NCI-H226 (cell line): Measurements from ENCODE around the gene PDZRN4.
A peak's percentile ranks its signal among the peaks of the same experiment; 100 is the strongest.
"Not testable (repeated sequence)": the region's sequence is repeated elsewhere in the genome, so short reads cannot be mapped to it uniquely, and the experiment has no call there.

Experiments used
- DNase-seq: peaks from one replicate; pipeline ENCODE4 v3.0.0-alpha.2; 2015

The PDZRN4 gene

DNA sequence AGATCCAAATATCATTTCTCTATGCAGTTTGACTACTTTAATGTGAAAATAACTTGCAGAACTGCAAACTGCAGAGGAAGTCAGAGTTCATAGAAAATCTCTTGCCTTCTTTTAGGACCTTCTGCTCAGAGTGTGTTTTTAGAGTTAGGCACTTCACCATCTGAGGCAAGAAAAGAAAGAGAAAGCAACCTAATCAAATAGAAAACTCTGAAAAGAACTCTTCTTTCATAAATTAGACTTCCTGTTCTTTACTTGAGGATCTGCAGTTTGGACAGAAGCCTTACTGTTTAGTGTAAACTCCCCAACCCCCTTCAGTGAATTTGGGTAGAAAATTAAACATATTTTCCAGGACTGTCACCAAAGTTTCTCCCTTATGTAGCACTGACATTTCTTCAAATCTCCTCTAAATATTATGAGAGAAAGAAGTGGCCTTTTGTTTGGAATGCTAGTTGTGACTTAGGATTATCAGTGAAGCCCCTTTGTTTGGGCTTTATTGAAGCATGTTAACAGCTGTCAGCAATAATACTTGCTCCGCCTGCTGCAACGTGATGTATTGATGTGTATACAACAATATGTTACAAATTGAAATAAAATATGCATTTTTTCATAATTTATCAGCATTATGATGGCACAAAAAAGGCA, 99.5 kb downstream of the PDZRN4 start:
- DNase-seq, result no peak

DNA sequence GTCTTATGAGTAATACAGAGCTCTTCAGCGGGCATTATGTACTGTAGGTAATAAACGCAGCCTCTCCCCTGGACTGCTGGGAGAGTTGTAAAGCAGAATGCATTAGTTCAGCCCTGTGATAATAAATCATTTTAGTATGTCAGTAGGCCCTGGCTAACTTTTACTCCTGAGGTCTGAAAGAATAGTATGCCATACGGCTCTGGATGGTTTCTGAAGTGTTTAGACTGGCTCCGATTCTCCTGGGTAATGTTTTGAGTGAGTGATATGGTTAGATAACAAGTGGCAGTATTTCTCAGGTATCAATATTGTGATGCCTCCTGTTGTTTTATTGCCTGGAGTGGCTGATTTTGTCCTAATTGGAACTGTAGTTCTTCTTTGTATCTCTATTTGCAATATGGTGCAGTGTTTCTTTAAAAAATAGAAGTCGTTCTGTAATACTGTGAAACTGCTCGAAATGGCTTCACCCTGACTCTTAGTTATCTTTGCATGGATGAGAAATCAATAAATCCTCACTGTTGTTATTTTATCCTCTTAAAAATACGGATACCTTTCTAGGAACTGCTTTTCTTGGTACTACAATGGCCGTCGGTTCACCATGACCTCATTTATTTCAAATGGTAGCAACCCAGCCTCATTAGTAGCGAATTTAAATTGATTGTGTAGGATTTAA, 100.2 kb downstream of the PDZRN4 start:
- DNase-seq, result no peak

DNA sequence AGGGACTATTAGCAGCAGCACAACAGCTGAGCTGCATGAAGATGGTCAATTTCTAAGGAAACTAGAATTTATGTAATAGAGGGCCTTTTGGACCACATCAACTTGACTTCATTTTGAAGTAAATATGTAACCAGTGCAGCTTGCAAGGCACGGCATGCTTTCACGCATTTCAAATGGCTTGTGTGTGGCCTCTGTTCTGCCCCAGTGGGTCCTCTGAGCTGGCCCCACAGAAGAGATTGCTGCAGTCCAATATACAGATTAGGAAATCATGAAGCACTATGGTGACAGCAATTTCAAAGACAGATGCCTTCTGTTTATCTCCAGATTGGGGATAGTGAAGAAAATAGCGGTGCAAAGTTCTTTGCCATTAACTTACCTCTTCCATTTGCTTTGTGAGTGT, 101.4 kb downstream of the PDZRN4 start:
- no peak for DNase-seq

DNA sequence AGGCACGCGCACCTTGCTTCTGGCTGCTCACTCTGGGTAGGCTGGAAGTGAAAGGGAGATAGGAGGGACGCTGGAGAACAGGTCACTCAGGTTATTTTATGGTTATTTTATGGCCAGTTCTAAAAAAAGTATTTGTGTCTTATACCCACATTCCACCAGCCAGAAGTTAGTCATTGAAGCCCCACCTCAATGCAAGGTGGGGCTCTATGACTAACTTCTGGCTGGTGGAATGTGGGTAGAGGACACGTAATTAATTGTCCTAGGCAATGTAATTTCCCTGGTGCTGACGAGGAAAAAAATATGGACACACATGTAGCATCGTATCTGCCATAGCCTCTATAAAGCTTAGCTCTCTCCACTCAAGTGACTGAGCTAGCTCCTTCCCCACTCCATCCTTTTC, 104.9 kb downstream of the PDZRN4 start:
- DNase-seq, result peak; percentile 3

DNA sequence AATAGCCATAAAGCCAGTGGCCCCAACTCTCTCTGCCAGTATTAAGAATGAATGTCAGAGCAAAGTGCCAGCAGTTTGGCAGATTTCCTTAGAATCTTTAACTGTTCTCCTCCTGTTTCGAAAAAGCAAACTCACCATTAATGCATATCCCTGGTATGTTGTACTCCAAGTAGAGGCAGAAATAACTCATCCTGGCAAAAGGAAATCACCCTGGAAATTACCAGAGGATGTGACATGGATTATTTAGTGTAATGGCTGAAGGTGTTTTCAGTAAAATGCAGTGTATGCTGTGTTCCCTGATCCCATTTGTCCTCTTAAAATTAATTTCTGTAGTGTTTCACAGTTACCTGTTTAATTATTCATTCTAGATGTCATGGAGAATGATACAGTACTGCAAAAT, 105.3 kb downstream of the PDZRN4 start:
- no peak for DNase-seq

DNA sequence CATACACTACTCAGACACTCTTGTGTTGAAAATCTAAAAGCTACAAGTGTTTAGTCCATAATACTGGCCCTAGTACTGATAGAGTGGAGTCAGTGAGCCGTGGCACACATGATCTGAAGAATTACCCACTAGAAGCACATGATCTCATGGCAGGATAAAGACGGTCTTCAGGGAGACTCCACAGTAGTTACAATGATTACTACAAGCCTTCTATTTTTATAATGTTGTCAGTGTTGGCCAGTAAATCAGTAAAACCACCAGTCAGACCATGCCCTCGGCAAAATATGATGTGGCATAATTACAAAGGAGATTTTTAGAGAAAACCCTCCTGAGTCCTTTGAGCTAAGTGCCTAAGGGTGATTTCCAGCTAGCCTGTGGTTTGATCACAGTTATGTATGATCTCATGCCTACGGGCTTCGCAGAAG, 114.9 kb downstream of the PDZRN4 start:
- DNase-seq, result peak; percentile 41

DNA sequence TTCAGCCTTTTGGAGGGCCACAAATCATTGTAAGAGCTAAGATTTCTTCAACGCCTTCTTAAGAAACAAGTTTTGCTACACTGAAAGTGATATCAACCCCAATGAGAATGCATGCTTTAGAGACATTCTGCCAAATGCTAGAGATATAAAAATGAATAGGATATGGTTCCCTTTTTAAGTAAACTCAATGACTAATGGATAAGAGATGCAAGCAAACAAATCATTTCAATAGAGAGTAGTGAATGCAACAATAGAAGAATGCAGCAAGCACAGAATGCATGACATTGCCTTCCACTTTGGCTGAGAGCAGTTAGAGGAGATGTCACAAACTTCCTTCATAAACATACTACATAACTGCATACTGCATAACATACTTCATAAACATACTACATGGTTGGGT, 116.4 kb downstream of the PDZRN4 start:
- no peak for DNase-seq

DNA sequence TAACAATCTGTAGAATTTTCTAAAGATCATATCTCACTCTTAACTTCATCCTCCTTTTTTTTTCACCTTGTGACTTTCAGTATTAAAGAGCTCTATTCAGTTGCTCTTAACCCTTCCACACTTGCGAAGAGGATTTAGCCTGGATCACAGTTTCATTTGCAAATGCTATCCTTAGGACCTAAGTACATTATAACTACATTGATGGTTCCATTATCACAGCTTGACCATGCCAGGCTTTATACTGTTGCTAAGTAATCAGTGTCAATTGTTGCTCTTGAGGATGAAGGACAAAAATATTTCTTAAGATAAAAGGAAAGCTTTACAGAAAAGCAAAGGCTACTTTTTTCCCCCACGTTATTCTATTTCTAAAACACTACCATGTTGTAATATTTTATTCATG, 122.2 kb downstream of the PDZRN4 start:
- no peak for DNase-seq

DNA sequence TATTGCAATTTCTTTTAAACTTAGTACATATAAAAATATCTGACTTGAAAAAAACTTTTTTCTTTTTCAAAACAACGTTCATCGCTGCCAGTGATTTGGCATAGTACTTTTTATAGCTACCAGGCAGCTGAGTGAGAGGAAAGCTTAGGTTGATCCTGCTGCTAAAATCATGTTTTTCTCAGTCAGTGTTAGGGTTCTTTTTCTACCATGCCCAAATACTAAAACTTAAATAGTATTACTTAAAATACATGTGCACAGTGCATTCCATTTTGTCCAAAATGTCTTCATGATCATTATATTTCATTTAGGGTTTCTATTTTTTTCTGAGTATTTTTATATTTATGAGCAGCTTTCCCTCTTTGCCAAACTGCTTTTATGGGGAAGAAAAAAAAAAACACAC, 123.8 kb downstream of the PDZRN4 start:
- no peak for DNase-seq

DNA sequence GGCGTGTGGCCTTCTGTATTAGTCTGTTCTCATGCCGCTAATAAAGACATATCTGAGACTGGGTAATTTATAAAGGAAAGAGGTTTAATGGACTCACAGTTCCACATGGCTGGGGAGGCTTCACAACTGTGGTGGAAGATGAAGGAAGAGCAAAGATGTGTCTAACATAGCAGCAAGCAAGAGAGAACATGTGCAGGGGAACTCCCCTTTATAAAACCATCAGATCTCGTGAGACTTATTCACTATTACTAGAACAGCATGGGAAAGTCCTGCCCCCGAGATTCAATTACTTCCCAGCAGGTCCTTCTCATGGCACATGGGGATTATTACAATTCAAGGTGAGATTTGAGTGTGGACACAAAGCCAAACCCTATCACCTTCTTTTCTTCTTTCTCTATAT, 124.3 kb downstream of the PDZRN4 start:
- not testable (repeated sequence) for DNase-seq

DNA sequence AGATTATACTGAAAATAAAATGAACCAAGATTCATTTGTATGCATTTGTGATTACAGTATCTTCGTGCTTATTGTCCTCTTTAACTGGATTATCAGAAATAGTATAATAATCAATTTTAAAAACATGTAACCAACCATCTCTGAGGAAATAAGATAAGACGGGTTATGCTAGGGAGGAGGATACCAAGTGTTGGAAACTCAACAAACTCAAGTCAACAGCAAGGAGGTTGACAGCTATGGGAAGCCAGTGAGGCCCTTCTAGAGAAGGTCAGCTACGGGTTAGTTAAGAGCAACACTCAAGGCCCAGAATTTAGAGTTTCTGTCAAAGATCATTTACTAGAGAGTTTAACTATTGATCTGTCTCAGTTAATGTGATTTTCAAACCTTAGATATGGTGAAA, 137.2 kb downstream of the PDZRN4 start:
- DNase-seq, result no peak

DNA sequence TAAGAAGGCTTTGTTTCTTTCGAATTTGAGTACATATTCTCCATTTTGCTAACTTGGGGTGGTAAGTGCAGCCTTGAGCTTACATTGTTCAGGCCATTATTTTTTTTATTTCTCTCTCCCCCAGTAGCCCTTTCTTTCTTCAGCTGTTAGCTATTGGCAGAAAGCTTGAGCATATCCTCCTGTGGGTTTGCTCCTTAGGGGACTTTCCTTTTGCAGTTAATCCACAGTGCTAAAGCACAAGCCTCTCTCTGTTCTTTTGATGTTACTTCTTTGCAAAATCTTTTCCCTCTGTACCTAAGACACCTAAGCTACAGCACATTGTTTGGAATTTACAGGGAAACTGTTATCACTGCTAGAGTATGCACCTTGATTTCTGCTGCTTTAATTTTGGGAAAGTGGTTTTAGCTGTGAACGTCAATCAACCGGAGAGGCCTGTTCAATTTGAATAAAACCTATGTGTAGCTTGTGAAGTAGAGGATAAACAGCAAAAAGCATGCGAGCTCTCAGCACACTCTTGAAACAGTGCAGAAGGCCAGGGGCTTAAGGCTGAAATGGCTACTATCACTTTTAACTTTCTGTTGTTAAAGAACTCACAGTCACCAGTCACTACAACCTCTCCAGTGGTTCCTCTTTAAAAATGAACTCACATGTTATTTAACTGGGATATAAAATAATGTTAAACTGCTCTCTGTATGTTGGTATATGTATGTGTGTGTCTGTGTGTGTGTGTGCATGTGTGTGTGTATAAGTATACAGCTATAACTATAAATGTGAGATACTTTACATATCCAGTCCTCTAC, 139.2 kb downstream of the PDZRN4 start:
- DNase-seq, result no peak

DNA sequence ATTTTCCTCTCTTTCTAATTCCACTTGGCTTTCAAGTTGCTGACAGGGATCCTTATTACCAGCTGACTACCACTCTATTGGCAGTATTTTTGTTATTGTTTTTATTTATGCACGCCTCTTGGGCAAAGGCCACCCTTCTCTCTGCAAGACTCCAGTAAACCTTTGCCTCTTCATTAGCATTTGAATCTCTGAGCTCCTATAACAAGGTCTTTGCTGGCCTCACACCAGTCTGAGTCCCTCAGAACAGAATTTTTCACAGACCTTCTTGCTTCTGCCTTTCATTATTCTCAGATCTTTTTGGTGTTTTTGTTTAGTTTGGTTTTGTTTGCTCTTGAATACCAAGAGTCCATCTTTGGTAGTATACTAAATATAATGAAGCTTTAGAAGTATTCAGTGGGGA, 145.9 kb downstream of the PDZRN4 start:
- no peak for DNase-seq

DNA sequence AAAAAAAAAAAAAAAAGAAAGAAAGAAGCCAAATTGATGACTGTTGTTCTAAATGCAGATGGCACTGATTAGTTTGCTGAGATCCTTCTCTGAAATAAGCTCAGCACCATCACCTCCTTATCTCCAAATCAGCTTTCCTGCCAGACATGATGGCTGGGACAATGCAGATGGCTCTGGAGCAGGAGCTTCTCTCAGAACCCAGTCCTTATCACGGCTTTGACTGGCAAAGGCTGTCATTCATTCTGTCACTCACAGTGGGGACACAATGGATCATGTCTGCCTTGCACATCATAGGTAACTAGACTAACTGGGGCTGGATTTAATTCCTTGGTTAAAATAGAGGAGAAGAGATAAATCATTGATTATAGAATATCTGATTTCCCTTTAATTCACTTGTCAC, 146.3 kb downstream of the PDZRN4 start:
- no peak for DNase-seq

DNA sequence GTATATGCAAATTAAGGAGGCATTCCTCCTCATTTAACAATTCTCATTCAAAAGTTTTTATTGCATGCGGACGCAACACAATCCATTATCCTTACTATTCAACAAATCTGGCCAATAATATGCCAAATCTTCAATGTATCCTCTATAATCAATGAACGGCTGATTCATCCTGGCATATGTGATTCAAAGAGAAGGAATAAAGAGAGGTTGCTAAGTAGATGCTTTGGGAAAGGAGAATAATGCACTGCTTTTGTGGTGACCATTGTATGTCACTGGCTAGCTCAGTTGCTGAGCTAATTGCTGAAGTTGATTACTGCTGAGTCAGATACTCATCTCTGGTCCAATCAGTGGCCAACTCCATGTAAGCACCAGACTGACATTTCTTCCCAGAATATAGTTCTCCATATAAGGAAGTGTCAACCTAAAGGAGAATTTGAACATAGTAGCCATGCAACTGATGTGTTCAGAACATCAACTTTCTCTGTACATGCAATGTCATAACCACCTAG, 148.0 kb downstream of the PDZRN4 start:
- no peak for DNase-seq

DNA sequence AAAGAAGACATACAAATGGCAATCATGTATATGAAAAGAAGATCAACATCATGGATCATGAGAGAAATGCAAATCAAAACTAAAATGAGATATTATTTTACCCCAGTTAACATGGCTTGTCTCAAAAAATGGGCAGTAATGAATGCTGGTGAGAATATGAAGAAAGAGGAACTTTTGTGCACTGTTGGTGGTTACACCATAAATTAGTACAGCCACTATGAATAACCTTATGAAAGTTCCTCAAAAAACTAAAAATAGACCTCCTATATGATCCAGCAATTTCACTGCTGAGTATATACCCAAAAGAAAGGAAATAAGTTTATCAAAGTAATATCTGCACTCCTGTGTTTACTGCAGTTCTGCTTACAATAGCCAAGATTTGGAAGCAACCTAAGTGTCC, 151.7 kb downstream of the PDZRN4 start:
- no peak for DNase-seq

DNA sequence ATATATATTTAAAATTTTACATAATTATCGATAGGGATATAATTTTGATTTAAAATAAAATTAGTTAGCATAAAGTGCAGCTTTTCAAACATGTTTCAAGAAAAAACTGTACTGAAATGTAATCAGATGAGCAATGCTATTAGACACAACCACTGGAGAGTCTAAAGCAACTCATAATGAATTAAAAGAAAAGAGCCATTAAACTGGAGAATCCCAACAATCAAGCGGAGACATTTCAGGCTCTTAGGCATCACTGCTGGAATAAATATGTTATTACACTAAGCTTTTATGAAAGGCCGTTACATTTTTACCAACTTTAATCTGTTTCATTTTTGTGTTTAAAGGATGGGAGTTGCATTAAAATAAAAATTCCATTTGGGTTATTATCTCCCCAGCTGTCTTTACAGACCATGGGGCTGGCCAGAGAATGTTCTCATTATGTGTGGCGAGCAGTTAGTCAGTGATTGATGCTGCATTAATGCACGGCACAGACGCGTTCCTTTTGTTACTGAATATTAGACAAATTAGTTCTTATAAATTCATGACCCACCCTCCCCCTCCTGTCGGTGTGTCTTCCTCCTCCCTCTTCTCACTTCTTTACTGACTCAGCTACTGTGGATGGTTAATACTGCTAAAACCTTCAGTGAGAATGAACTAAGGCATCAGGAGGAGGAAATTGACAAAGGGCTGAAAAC, 156.8 kb downstream of the PDZRN4 start:
- no peak for DNase-seq

DNA sequence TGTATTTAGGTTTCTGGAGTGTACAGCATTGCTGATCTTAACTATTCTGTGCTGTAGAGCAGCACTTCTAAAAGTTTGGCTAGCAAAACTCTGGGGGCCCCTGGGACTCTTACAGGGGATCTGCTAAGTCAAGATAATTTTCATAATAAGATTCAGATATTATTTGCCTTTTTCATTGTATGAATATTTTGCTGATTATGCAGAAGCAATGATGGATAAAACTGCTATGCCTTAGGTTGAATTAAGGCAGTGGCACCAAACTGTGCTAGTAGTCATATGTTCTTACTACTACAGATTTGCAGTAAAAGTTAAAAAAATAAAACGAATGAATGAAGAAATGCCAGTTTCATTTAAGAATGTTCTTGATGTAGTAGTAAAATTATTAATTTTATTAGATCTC, 160.1 kb downstream of the PDZRN4 start:
- DNase-seq, result no peak

DNA sequence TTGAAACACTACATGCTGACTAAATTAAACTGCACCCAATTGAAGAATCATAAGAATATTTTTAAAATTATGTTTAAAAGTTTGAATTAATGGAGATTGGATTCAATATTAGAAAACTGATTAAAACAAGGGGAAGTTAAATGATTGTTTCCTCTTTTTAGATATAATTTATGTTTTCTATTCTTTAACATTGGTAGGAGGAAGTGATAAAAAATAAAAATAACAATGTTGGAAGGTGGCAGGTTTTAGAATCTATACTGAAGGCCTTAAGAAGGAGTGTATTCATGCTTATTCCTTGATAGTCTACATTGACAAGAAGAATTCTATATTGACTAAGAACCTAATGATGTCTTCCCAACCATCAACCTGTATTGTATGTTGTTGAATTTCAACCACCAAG, 168.1 kb downstream of the PDZRN4 start:
- DNase-seq, result no peak

DNA sequence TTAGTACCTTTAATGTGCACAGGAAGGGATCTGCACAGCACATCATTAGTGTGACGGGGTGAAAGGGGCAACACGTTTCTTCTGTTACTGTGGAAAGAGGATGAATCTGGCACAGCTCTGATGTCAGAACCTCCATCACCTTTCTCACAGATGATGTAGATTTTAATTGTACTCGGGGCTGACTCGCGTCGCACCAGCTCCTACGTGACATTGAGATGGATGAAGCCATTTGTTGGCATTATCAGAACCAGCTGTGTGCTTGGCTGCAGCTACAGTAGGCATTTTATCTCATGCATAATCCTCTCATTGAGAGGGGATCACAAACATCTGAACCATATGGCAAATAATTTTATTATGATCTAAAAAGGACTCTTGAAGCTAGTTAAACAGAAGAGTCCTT, 173.6 kb downstream of the PDZRN4 start:
- no peak for DNase-seq

DNA sequence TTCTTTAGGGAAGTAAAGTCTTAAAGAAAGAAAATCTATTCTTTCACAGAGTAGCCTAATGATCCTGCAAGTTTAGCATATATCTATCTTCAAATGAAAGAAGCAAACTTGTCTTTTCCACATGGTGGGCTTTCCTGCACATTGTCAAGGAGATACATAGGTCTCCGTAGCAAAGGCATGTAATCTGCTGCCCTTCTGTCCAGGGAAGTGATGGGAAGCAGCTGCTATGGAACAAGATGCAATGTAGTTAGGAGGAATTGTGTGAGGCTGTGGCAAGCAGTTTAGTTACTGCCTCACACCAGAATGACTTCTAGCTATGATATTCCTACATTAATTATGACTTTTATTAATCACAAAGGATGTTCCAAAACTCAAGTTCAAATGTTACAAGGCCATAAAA, 174.4 kb downstream of the PDZRN4 start:
- no peak for DNase-seq

DNA sequence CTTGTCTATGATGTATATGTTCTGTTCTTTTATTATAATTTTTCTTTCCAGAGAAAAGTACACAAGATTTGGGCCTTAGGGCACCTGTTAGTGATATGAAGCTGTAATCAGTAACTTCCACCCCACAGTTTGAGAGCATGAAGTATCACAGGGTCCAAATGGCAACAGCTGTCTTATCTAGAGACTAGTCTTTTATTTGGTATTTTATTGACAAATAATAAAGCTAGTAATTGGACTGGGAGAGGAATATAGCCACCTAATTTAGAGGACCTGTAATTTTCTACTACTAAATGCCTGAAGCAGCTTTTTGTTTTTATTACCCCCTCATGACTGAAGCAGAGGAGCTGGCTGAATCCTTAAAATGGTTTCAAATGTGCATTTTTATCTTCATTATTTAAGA, 174.8 kb downstream of the PDZRN4 start:
- DNase-seq, result no peak

DNA sequence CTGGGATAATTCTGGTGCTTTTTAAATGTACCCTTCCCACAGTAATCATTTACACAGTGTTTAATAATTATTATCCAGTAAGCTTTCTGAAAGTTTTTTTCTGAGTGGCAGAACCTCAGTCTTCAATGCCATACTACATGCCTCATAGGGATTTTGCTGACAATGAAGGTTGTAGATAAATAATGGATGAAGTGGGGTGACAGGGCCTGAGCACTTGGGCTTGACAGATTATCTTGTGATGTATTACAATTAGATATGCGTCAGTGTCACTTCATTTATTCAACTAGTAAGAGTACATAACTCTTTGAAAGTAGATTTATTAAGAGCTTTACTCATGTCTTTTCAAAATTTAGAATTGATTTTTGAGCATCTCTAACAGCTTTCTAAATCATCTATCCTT, 176.1 kb downstream of the PDZRN4 start:
- no peak for DNase-seq
